ENCODE results near the gene ESD.
"Not testable (repeated sequence)": the region's sequence is repeated elsewhere in the genome, so short reads cannot be mapped to it uniquely, and the experiment has no call there.

ESD gene

GRCh38 chr13:46759846-46760245 is 37.1 kb downstream of the ESD start:
- TF ChIP-seq EZH2 (IDR thresholded peaks at IDR 0.05; ENCODE audit: borderline replicate concordance, low read depth, low read length, severe bottlenecking) (no peak), CTCF (IDR thresholded peaks at IDR 0.05; ENCODE audit: borderline replicate concordance, extremely low read depth, low read length, poor library complexity, severe bottlenecking) (no peak)
- no peak overlapping the region for H2AFZ ChIP-seq (ENCODE audit: low read depth, low read length)
- no peaks in the 10 kb centered on the region for H3K79me2 ChIP-seq (ENCODE audit: insufficient read depth, low read length)
- H3K27me3 ChIP-seq (ENCODE audit: insufficient read depth, low read length, poor library complexity) = no peaks in the 10 kb centered on the region
- H3K4me2 ChIP-seq (ENCODE audit: insufficient read depth, low read length) = no peak overlapping the region
- no peak overlapping the region for H3K4me3 ChIP-seq (ENCODE audit: low read depth in 1 of 2, low read length in 2 of 2)
- no peaks in the 10 kb centered on the region for H4K20me1 ChIP-seq (ENCODE audit: insufficient read depth, low read length)
- H3K9ac ChIP-seq (ENCODE audit: low read depth, low read length) = no peak overlapping the region
- no peaks in the 10 kb centered on the region for H3K9me3 ChIP-seq (ENCODE audit: insufficient read depth, low read length, severe bottlenecking)
- no peaks in the 10 kb centered on the region for H3K4me1 ChIP-seq (ENCODE audit: insufficient read depth, low read length)
- ATAC-seq (ENCODE audit: insufficient read depth, low read depth) = no peak
- H3K27ac ChIP-seq (ENCODE audit: low read length) = no peak overlapping the region
- H3K36me3 ChIP-seq (ENCODE audit: insufficient read depth, low read length) = no peaks in the 10 kb centered on the region
- no peak for DNase-seq

DNA sequence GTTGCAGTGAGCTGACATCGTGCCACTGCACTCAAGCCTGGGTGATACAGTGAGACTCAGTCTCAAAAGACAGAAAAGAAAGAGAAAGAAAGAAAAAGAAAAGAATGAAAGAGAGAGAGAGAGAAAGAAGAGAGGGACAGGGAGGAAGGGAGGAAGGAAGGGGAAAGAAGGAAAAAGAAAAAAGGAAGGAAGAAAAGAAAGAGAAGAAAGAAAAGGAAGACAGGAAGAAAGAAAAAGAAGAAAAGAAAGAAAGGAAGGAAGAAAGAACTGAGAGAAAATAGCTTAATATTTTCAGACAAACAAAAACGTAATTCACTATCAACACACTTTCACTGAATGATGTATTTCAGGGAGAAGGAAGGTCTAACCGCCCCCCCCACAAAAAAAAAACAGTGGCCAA is 39.3 kb downstream of the ESD start:
- H3K27me3 ChIP-seq (ENCODE audit: insufficient read depth, low read length, poor library complexity) = no peaks in the 10 kb centered on the region
- no peaks in the 10 kb centered on the region for H4K20me1 ChIP-seq (ENCODE audit: insufficient read depth, low read length)
- H3K36me3 ChIP-seq (ENCODE audit: insufficient read depth, low read length) = peaks cover 7% of the 10 kb centered on the region; the same call in 1 of the 2 replicates
- H3K79me2 ChIP-seq (ENCODE audit: insufficient read depth, low read length) = no peaks in the 10 kb centered on the region
- no peak overlapping the region for H3K9ac ChIP-seq (ENCODE audit: low read depth, low read length)
- no peak for DNase-seq
- no peak overlapping the region for H3K4me2 ChIP-seq (ENCODE audit: insufficient read depth, low read length)
- peaks cover 2% of the 10 kb centered on the region; the same call in 1 of the 2 replicates for H3K4me1 ChIP-seq (ENCODE audit: insufficient read depth, low read length)
- no peak for ATAC-seq (ENCODE audit: insufficient read depth, low read depth)
- H3K4me3 ChIP-seq (ENCODE audit: low read depth in 1 of 2, low read length in 2 of 2) = no peak overlapping the region
- TF ChIP-seq CTCF (IDR thresholded peaks at IDR 0.05; ENCODE audit: borderline replicate concordance, extremely low read depth, low read length, poor library complexity, severe bottlenecking) (no peak), EZH2 (IDR thresholded peaks at IDR 0.05; ENCODE audit: borderline replicate concordance, low read depth, low read length, severe bottlenecking) (no peak)
- no peak overlapping the region for H3K27ac ChIP-seq (ENCODE audit: low read length)
- H2AFZ ChIP-seq (ENCODE audit: low read depth, low read length) = no peak overlapping the region
- no peaks in the 10 kb centered on the region for H3K9me3 ChIP-seq (ENCODE audit: insufficient read depth, low read length, severe bottlenecking)

GRCh38 chr13:46756977-46757376 is 40.0 kb downstream of the ESD start:
- H3K27me3 ChIP-seq (ENCODE audit: insufficient read depth, low read length, poor library complexity) = no peaks in the 10 kb centered on the region
- H3K79me2 ChIP-seq (ENCODE audit: insufficient read depth, low read length) = no peaks in the 10 kb centered on the region
- peaks cover 4% of the 10 kb centered on the region; the same call in 1 of the 2 replicates for H4K20me1 ChIP-seq (ENCODE audit: insufficient read depth, low read length)
- H2AFZ ChIP-seq (ENCODE audit: low read depth, low read length) = no peak overlapping the region
- no peak for TF ChIP-seq CTCF (IDR thresholded peaks at IDR 0.05; ENCODE audit: borderline replicate concordance, extremely low read depth, low read length, poor library complexity, severe bottlenecking)
- no peak for TF ChIP-seq EZH2 (IDR thresholded peaks at IDR 0.05; ENCODE audit: borderline replicate concordance, low read depth, low read length, severe bottlenecking)
- H3K4me3 ChIP-seq (ENCODE audit: low read depth in 1 of 2, low read length in 2 of 2) = no peak overlapping the region
- DNase-seq = no peak
- H3K4me2 ChIP-seq (ENCODE audit: insufficient read depth, low read length) = no peak overlapping the region
- H3K9me3 ChIP-seq (ENCODE audit: insufficient read depth, low read length, severe bottlenecking) = no peaks in the 10 kb centered on the region
- no peak overlapping the region for H3K27ac ChIP-seq (ENCODE audit: low read length)
- H3K4me1 ChIP-seq (ENCODE audit: insufficient read depth, low read length) = peaks cover 9% of the 10 kb centered on the region
- peaks cover 12% of the 10 kb centered on the region for H3K36me3 ChIP-seq (ENCODE audit: insufficient read depth, low read length)
- H3K9ac ChIP-seq (ENCODE audit: low read depth, low read length) = no peak overlapping the region
- no peak for ATAC-seq (ENCODE audit: insufficient read depth, low read depth)

DNA sequence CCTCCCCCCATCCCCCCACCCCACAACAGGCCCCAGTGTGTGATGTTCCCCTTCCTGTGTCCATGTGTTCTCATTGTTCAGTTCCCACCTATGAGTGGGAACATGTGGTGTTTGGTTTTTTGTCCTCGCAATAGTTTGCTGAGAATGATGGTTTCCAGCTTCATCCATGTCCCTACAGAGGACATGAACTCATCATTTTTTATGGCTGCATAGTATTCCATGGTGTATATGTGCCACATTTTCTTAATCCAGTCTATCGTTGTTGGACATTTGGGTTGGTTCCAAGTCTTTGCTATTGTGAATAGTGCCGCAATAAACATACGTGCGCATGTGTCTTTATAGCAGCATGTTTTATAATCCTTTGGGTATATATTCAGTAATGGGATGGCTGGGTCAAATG is 41.5 kb downstream of the ESD start:
- not testable (repeated sequence) for H3K79me2 ChIP-seq (ENCODE audit: insufficient read depth, low read length); H3K27ac ChIP-seq (ENCODE audit: low read length); H2AFZ ChIP-seq (ENCODE audit: low read depth, low read length); H3K9ac ChIP-seq (ENCODE audit: low read depth, low read length); H3K4me3 ChIP-seq (ENCODE audit: low read depth in 1 of 2, low read length in 2 of 2); H3K4me2 ChIP-seq (ENCODE audit: insufficient read depth, low read length); DNase-seq; ATAC-seq (ENCODE audit: insufficient read depth, low read depth); H3K9me3 ChIP-seq (ENCODE audit: insufficient read depth, low read length, severe bottlenecking); H4K20me1 ChIP-seq (ENCODE audit: insufficient read depth, low read length); H3K27me3 ChIP-seq (ENCODE audit: insufficient read depth, low read length, poor library complexity)
- peaks cover 24% of the 10 kb centered on the region for H3K4me1 ChIP-seq (ENCODE audit: insufficient read depth, low read length)
- peaks cover 17% of the 10 kb centered on the region for H3K36me3 ChIP-seq (ENCODE audit: insufficient read depth, low read length)
